Loucy (cell line): ENCODE results near the gene ADORA1.

ENCODE experiments used
- CTCF ChIP-seq: fragments of 200-600 bp; sonication (generic); conservative IDR thresholded peaks from 2 replicates; pipeline ENCODE4 v1.5.1; 2014; ENCODE audit warnings: mild to moderate bottlenecking, antibody characterized with exemption, low read length
- EZH2phosphoT487 ChIP-seq: fragments of 200-600 bp; IDR thresholded peaks from 2 replicates; pipeline ENCODE4 v1.6.1; 2018; ENCODE audit warnings: antibody characterized with exemption, mild to moderate bottlenecking, moderate library complexity, borderline replicate concordance

GRCh38 chr1:203161703-203162102 is 34.2 kb downstream of the ADORA1 start:
- TF ChIP-seq CTCF = no peak
- no peak for TF ChIP-seq EZH2phosphoT487
